ENCODE measurements around the gene MALSU1. TPM values are rescaled to one million over a fixed set of nuclear protein-coding genes. Genes with fewer than 3 reads are reported as not detected.
A peak's percentile ranks its signal among the peaks of the same experiment; 100 is the strongest.

MALSU1 gene
- total RNA-seq, 1 donor from 2014 or later = 85.9 TPM

- no peaks in the 10 kb centered on the region for H3K9me3 ChIP-seq (replicated peaks)
- no peaks in the 10 kb centered on the region for H3K27me3 ChIP-seq (ENCODE audit: low read depth)
- H3K4me3 ChIP-seq = no peak overlapping the region
- DNase-seq = no peak
- H3K36me3 ChIP-seq = no peaks in the 10 kb centered on the region
- no peak for TF ChIP-seq CTCF (IDR thresholded peaks at IDR 0.05; ENCODE audit: borderline replicate concordance)
- H3K4me1 ChIP-seq = peaks cover 10% of the 10 kb centered on the region
- intact Hi-C loops (cut with micrococcal nuclease) = no loop called here
- no peak overlapping the region for H3K27ac ChIP-seq (replicated peaks)
Observed at GRCh38 chr7:23341846-23342598, 42.9 kb downstream of the MALSU1 start.

GRCh38 chr7:23343102-23343501 is 44.0 kb downstream of the MALSU1 start:
- no peaks in the 10 kb centered on the region for H3K27me3 ChIP-seq (ENCODE audit: low read depth)
- no peaks in the 10 kb centered on the region for H3K9me3 ChIP-seq (replicated peaks)
- H3K27ac ChIP-seq (replicated peaks) = no peak overlapping the region
- no peak overlapping the region for H3K4me3 ChIP-seq
- TF ChIP-seq CTCF (IDR thresholded peaks at IDR 0.05; ENCODE audit: borderline replicate concordance) = no peak
- no peaks in the 10 kb centered on the region for H3K36me3 ChIP-seq
- intact Hi-C loops (cut with micrococcal nuclease) = no loop called here
- H3K4me1 ChIP-seq = peaks cover 10% of the 10 kb centered on the region
- DNase-seq = no peak

- no peak overlapping the region for H3K4me3 ChIP-seq
- no peaks in the 10 kb centered on the region for H3K9me3 ChIP-seq (replicated peaks)
- no peak for DNase-seq
- H3K36me3 ChIP-seq = no peaks in the 10 kb centered on the region
- no peak overlapping the region for H3K27ac ChIP-seq (replicated peaks)
- intact Hi-C loops (cut with micrococcal nuclease) = no loop called here
- no peak for TF ChIP-seq CTCF (IDR thresholded peaks at IDR 0.05; ENCODE audit: borderline replicate concordance)
- no peaks in the 10 kb centered on the region for H3K27me3 ChIP-seq (ENCODE audit: low read depth)
- H3K4me1 ChIP-seq = peaks cover 8% of the 10 kb centered on the region
Observed at GRCh38 chr7:23343806-23344475, 44.8 kb downstream of the MALSU1 start.

GRCh38 chr7:23345601-23346000 is 46.5 kb downstream of the MALSU1 start:
- Histone ChIP-seq H3K4me1 (no peaks in the 10 kb centered on the region), H3K9me3 (replicated peaks) (no peaks in the 10 kb centered on the region), H3K27ac (replicated peaks) (no peak overlapping the region), H3K27me3 (ENCODE audit: low read depth) (no peaks in the 10 kb centered on the region), H3K4me3 (no peak overlapping the region), H3K36me3 (no peaks in the 10 kb centered on the region)
- DNase-seq = no peak
- intact Hi-C loops (cut with micrococcal nuclease) = no loop called here
- no peak for TF ChIP-seq CTCF (IDR thresholded peaks at IDR 0.05; ENCODE audit: borderline replicate concordance)

GRCh38 chr7:23346316-23346715 is 47.2 kb downstream of the MALSU1 start:
- H3K9me3 ChIP-seq (replicated peaks) = no peaks in the 10 kb centered on the region
- H3K4me3 ChIP-seq = peak overlapping the region; percentile 14
- H3K4me1 ChIP-seq = no peaks in the 10 kb centered on the region
- DNase-seq = no peak
- no peaks in the 10 kb centered on the region for H3K36me3 ChIP-seq
- TF ChIP-seq CTCF (IDR thresholded peaks at IDR 0.05; ENCODE audit: borderline replicate concordance) = no peak
- intact Hi-C loops (cut with micrococcal nuclease) = no loop called here
- peaks cover 4% of the 10 kb centered on the region for H3K27me3 ChIP-seq (ENCODE audit: low read depth)
- H3K27ac ChIP-seq (replicated peaks) = no peak overlapping the region
